Fibroblast of mammary gland (primary cell): ENCODE results near the gene DHRS13.
"Not testable (repeated sequence)": the region's sequence is repeated elsewhere in the genome, so short reads cannot be mapped to it uniquely, and the experiment has no call there.

Experiments
- DNase-seq: peaks from one replicate; pipeline ENCODE4 v3.0.0-alpha.2; 2010; ENCODE audit warnings: low read depth
- H3K4me3 ChIP-seq: 2 replicates; pipeline ENCODE4 v1.5.1; 2011; ENCODE audit warnings: low read depth, mild to moderate bottlenecking, low read length, moderate library complexity; ENCODE audit not compliant: control insufficient read depth
- CTCF ChIP-seq: conservative IDR thresholded peaks from 2 replicates; pipeline ENCODE4 v1.5.1; 2011; ENCODE audit warnings: low read depth, low read length, inconsistent platforms; ENCODE audit not compliant: control insufficient read depth, insufficient read depth

The DHRS13 gene

DNA sequence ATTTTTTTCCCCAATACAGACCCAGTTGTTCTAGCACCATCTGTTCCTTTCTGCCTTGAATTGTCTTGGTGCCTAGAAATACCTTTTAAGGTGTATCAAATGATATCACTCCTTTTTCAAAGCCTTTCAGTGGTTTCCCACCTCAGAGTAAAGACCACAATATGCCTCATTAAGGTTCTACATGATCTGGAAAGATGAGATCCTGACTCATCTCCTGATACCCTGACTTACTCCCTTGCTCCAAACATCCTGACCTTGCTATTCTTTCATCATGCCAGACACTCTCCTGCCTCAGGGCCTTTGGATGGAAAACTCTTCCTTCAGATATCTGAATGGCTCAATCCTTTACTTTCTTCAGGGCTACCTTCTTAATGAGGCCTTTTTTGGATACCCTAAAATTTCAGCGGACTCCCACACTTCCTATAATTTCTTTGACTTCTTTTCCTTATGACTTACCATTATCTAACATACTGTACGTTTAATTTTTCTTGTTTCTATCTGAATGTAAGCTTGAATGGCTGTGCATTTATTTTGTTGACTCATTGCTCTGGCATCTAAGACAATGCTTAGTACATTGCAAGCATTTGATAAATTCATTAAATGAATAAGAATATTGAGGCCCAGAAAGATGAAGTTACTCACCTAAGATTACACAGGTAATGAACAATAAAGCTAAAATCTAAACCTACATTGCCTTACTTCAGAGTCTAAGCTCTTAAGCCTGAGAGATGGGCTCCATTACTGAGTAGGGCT lies 24.5 kb downstream of the DHRS13 start:
- H3K4me3 ChIP-seq = no peak overlapping the region
- no peak for DNase-seq
- TF ChIP-seq CTCF = no peak

DNA sequence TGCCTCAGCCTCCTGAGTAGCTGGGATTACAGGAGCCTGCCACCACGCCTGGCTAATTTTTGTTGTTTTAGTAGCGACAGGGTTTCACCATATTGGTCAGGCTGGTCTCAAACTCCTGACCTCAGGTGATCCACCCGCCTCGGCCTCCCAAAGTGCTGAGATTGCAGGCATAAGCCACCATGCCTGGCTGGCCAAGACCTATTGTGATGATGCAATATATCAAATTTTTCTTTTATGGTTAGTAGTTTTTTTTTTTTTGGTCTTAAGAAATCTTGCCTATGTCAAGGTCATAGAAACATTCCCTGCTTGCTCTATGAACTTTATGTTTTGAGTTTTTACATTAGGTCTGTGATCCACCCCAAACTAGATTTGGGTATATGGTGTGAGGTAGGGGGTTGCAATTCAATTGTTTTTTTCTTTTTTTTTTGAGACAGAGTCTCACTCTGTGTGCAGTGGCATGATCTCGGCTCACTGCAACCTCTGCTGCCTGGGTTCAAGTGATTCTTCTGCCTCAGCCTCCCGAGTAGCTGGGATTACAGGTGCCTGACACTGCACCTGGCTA lies 25.6 kb downstream of the DHRS13 start:
- not testable (repeated sequence) for H3K4me3 ChIP-seq, DNase-seq

DNA sequence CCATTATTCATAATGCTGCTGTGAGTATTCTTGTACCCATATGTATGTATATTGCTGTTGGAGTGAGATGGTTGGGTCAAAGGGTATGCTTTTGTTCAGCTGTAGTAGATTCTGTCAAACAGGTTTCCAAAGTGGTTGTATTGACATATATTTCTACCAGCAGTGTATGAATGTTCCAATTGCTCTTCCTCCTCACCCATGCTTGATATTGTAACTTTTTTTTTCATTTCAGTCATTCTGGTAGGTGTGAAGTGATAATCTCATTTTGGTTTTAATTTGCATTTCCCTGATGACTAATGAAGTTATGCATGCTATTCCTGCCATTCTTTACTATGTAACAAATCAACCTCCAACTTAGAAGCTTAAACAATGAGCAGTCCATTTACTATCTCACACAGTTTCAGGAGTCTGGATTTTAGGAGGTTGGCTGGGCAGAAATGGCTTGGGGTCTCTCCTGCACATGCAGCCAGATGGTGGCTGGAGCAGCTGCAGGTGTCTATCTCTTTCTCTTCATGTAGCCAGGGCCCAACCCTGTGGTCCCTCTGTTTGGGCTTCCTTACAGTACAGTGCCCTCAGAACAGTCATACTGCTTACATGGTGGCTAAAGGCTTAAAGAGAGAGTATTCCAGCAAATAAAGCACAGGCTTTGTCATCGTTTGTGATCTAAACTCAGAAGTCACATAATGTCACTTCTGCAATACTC lies 26.9 kb downstream of the DHRS13 start:
- TF ChIP-seq CTCF = no peak
- no peak overlapping the region for H3K4me3 ChIP-seq
- no peak for DNase-seq

- no peak for DNase-seq
- no peak overlapping the region for H3K4me3 ChIP-seq
- no peak for TF ChIP-seq CTCF
Observed at GRCh38 chr17:28874750-28875149, 28.1 kb downstream of the DHRS13 start.

- no peak for TF ChIP-seq CTCF
- no peak overlapping the region for H3K4me3 ChIP-seq
- DNase-seq = no peak
Observed at GRCh38 chr17:28873839-28874238, 29.0 kb downstream of the DHRS13 start.

GRCh38 chr17:28871056-28871579 lies 31.8 kb downstream of the DHRS13 start:
- no peak overlapping the region for H3K4me3 ChIP-seq
- DNase-seq = no peak

More at GRCh38 chr17:28871056-28871579, 31.8 kb downstream of the DHRS13 start:
- no peak for TF ChIP-seq CTCF
